ENCODE results near the gene AKAP8L.

DNA sequence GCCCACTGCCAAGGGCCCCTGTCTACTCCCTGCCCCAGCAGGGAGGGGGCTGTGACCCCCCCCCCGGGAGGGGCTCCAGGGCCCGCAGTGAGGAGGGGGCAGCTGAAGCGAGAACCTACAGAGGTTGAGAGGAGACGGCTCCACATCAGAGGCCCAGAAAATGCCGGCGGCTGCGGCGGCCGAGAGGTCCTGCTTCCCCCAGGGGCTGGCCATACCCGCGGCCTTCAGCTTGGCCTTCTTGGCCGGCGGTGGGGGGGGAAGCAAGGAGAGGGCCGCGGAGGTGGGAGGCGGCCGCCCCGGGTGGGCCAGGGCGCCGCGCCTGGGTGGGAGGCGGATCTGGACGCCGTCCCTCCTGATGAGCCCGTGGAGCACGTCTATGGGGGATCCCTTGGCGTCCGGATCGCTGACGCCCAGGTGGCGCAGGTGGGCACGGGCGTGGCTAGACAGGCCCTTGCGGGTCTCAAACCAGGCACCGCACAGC, 9.2 kb upstream of the AKAP8L start:
- TF ChIP-seq, protein P1, sequence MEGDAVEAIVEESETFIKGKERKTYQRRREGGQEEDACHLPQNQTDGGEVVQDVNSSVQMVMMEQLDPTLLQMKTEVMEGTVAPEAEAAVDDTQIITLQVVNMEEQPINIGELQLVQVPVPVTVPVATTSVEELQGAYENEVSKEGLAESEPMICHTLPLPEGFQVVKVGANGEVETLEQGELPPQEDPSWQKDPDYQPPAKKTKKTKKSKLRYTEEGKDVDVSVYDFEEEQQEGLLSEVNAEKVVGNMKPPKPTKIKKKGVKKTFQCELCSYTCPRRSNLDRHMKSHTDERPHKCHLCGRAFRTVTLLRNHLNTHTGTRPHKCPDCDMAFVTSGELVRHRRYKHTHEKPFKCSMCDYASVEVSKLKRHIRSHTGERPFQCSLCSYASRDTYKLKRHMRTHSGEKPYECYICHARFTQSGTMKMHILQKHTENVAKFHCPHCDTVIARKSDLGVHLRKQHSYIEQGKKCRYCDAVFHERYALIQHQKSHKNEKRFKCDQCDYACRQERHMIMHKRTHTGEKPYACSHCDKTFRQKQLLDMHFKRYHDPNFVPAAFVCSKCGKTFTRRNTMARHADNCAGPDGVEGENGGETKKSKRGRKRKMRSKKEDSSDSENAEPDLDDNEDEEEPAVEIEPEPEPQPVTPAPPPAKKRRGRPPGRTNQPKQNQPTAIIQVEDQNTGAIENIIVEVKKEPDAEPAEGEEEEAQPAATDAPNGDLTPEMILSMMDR (IDR thresholded peaks at IDR 0.05; ENCODE audit: control extremely low read depth in 1 of 3, insufficient read depth in 1 of 3, low read depth in 1 of 3, low read length in 3 of 3), result no peak
- TF ChIP-seq CTBP2 (IDR thresholded peaks at IDR 0.05; ENCODE audit: borderline replicate concordance, insufficient read depth, insufficient read length, low read length), result no peak
- TF ChIP-seq, protein P2, sequence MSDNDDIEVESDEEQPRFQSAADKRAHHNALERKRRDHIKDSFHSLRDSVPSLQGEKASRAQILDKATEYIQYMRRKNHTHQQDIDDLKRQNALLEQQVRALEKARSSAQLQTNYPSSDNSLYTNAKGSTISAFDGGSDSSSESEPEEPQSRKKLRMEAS (IDR thresholded peaks at IDR 0.05), result no peak

Measured in H1 (cell line).